Osteoblast (primary cell): ENCODE data around the gene TAS1R1. TPM values are rescaled to one million over a fixed set of nuclear protein-coding genes. Genes with fewer than 3 reads are reported as not detected.
"Not testable (repeated sequence)": the region's sequence is repeated elsewhere in the genome, so short reads cannot be mapped to it uniquely, and the experiment has no call there.

Experiments used
- DNase-seq: peaks from one replicate; pipeline ENCODE4 v3.0.0; 2011; ENCODE audit warnings: low spot score, mixed read lengths; ENCODE audit not compliant: insufficient read length; ENCODE audit errors: missing footprints
- H2AFZ ChIP-seq: 2 replicates; pipeline ENCODE4 v1.6.0; 2011; ENCODE audit warnings: mild to moderate bottlenecking, low read length
- H3K27ac ChIP-seq: 2 replicates; pipeline ENCODE4 v1.5.1; 2011; ENCODE audit warnings: mild to moderate bottlenecking, low read depth, low read length, moderate library complexity
- H3K27me3 ChIP-seq: 2 replicates; pipeline ENCODE4 v1.6.0; 2012; ENCODE audit warnings: mild to moderate bottlenecking, control low read depth, inconsistent platforms, low read length, moderate library complexity; ENCODE audit not compliant: insufficient read depth
- H3K36me3 ChIP-seq: 2 replicates; pipeline ENCODE4 v1.5.1; 2011; ENCODE audit warnings: mild to moderate bottlenecking, low read length, control low read depth, moderate library complexity; ENCODE audit not compliant: insufficient read depth
- H3K4me1 ChIP-seq: 2 replicates; pipeline ENCODE4 v1.5.1; 2011; ENCODE audit warnings: mild to moderate bottlenecking, low read length, control low read depth, moderate library complexity; ENCODE audit not compliant: insufficient read depth
- H3K4me2 ChIP-seq: 2 replicates; pipeline ENCODE4 v1.6.0; 2011; ENCODE audit warnings: mild to moderate bottlenecking, low read length; ENCODE audit not compliant: insufficient read depth
- H3K4me3 ChIP-seq: fragments of 200-600 bp; sonication (generic); 3 replicates; pipeline ENCODE4 v1.5.1; 2012; ENCODE audit warnings: mild to moderate bottlenecking, low read length, inconsistent platforms; ENCODE audit not compliant: insufficient read depth
- H3K79me2 ChIP-seq: 2 replicates; pipeline ENCODE4 v1.6.0; 2012; ENCODE audit warnings: mild to moderate bottlenecking, low read length, control low read depth, inconsistent platforms; ENCODE audit not compliant: insufficient read depth
- H3K9me3 ChIP-seq: 2 replicates; pipeline ENCODE4 v1.5.1; 2011; ENCODE audit warnings: low read depth, low read length, control low read depth
- H4K20me1 ChIP-seq: 2 replicates; pipeline ENCODE4 v1.6.0; 2012; ENCODE audit warnings: mild to moderate bottlenecking, low read length, control low read depth; ENCODE audit not compliant: insufficient read depth
- CTCF ChIP-seq: IDR thresholded peaks from 2 replicates; pipeline ENCODE4 v1.5.1; 2011; ENCODE audit warnings: mild to moderate bottlenecking, low read depth, low read length, moderate library complexity; ENCODE audit errors: extremely low read depth
- total RNA-seq: library from RNA; depleted of rRNA; stranded (reverse); fragments of >200 nt; gene quantifications from 2 replicates; pipeline ENCODE4 v1.2.3, GENCODE V29; 2012

The TAS1R1 gene
- total RNA-seq, 1 donor = under 0.01 TPM

- peaks cover 15% of the 10 kb centered on the region for H3K4me1 ChIP-seq
- H3K4me2 ChIP-seq = no peak overlapping the region
- no peak overlapping the region for H3K4me3 ChIP-seq
- H3K27ac ChIP-seq = no peak overlapping the region
- H3K79me2 ChIP-seq = peaks cover 17% of the 10 kb centered on the region
- no peak for TF ChIP-seq CTCF
- no peaks in the 10 kb centered on the region for H3K36me3 ChIP-seq
- no peak overlapping the region for H2AFZ ChIP-seq
- DNase-seq = no peak
- no peaks in the 10 kb centered on the region for H3K27me3 ChIP-seq
- H3K9me3 ChIP-seq = no peaks in the 10 kb centered on the region
- H4K20me1 ChIP-seq = peaks cover 4% of the 10 kb centered on the region
Measured at GRCh38 chr1:6557597-6557996, 2.5 kb downstream of the TAS1R1 start.

- H4K20me1 ChIP-seq, DNase-seq, H3K9me3 ChIP-seq, H3K27ac ChIP-seq, H2AFZ ChIP-seq, H3K79me2 ChIP-seq, H3K36me3 ChIP-seq, H3K4me2 ChIP-seq, H3K4me3 ChIP-seq, H3K27me3 ChIP-seq, H3K4me1 ChIP-seq: not testable (repeated sequence)
Measured at GRCh38 chr1:6559161-6559560, 4.1 kb downstream of the TAS1R1 start.

- Histone ChIP-seq H3K36me3 (no peaks in the 10 kb centered on the region), H3K4me3 (no peak overlapping the region), H3K4me2 (no peak overlapping the region), H3K27ac (no peak overlapping the region), H2AFZ (no peak overlapping the region), H3K27me3 (peaks cover 20% of the 10 kb centered on the region), H3K9me3 (no peaks in the 10 kb centered on the region), H4K20me1 (no peaks in the 10 kb centered on the region), H3K79me2 (no peaks in the 10 kb centered on the region), H3K4me1 (no peaks in the 10 kb centered on the region)
- DNase-seq = no peak
- no peak for TF ChIP-seq CTCF
Measured at GRCh38 chr1:6560267-6560666, 5.2 kb downstream of the TAS1R1 start.

- DNase-seq = no peak
- Histone ChIP-seq H3K27me3 (peaks cover 37% of the 10 kb centered on the region), H3K4me1 (no peaks in the 10 kb centered on the region), H3K4me3 (no peak overlapping the region), H3K27ac (no peak overlapping the region), H2AFZ (no peak overlapping the region), H3K79me2 (no peaks in the 10 kb centered on the region), H3K4me2 (no peak overlapping the region), H3K9me3 (peaks cover 3% of the 10 kb centered on the region), H3K36me3 (no peaks in the 10 kb centered on the region), H4K20me1 (no peaks in the 10 kb centered on the region)
- no peak for TF ChIP-seq CTCF
Measured at GRCh38 chr1:6569033-6569432, 13.9 kb downstream of the TAS1R1 start.
